ENCODE measurements around the gene ESRP2.

The ESRP2 gene

GRCh38 chr16:68263559-68264127 lies 27.7 kb upstream of the ESRP2 start:
- no peak for DNase-seq (ENCODE audit: low read depth in 2 of 2)

GRCh38 chr16:68259007-68259825 lies 23.3 kb upstream of the ESRP2 start:
- no peak for DNase-seq (ENCODE audit: low read depth in 2 of 2)

GRCh38 chr16:68257906-68258800 lies 22.2 kb upstream of the ESRP2 start:
- no peak for DNase-seq (ENCODE audit: low read depth in 2 of 2)

- no peak for DNase-seq (ENCODE audit: low read depth in 2 of 2)
These were observed 21.5 kb upstream of the ESRP2 start for GRCh38 chr16:68257251-68257905.

GRCh38 chr16:68255712-68256111 lies 19.8 kb upstream of the ESRP2 start:
- no peak for DNase-seq (ENCODE audit: low read depth in 2 of 2)

- DNase-seq (ENCODE audit: low read depth in 2 of 2), result no peak
These were observed 17.8 kb upstream of the ESRP2 start for GRCh38 chr16:68253721-68254120.

- no peak for DNase-seq (ENCODE audit: low read depth in 2 of 2)
These were observed 16.5 kb upstream of the ESRP2 start for GRCh38 chr16:68252383-68252782.

GRCh38 chr16:68251832-68252231 lies 15.9 kb upstream of the ESRP2 start:
- no peak for DNase-seq (ENCODE audit: low read depth in 2 of 2)

- DNase-seq (ENCODE audit: low read depth in 2 of 2), result no peak
These were observed 15.0 kb upstream of the ESRP2 start for GRCh38 chr16:68250951-68251350.

- no peak for DNase-seq (ENCODE audit: low read depth in 2 of 2)
These were observed 13.4 kb upstream of the ESRP2 start for GRCh38 chr16:68249371-68249770.

GRCh38 chr16:68247932-68248331 lies 12.0 kb upstream of the ESRP2 start:
- DNase-seq (ENCODE audit: low read depth in 2 of 2), result no peak

- DNase-seq (ENCODE audit: low read depth in 2 of 2), result no peak
These were observed 11.5 kb upstream of the ESRP2 start for GRCh38 chr16:68247400-68247799.

GRCh38 chr16:68246666-68247065 lies 10.7 kb upstream of the ESRP2 start:
- no peak for DNase-seq (ENCODE audit: low read depth in 2 of 2)

GRCh38 chr16:68246121-68246520 lies 10.2 kb upstream of the ESRP2 start:
- DNase-seq (ENCODE audit: low read depth in 2 of 2), result no peak

- DNase-seq (ENCODE audit: low read depth in 2 of 2), result peak; percentile 94 to 95
These were observed 9.3 kb upstream of the ESRP2 start, which contains the start of gene PLA2G15 for GRCh38 chr16:68244903-68245853. PLA2G15 (plus strand) TSS chr16:68245373; CDS start chr16:68245427, 54 bp downstream.

GRCh38 chr16:68244481-68244902 lies 8.6 kb upstream of the ESRP2 start:
- no peak for DNase-seq (ENCODE audit: low read depth in 2 of 2)

GRCh38 chr16:68242926-68243858 lies 7.3 kb upstream of the ESRP2 start:
- DNase-seq (ENCODE audit: low read depth in 2 of 2), result no peak

- no peak for DNase-seq (ENCODE audit: low read depth in 2 of 2)
These were observed 6.2 kb upstream of the ESRP2 start for GRCh38 chr16:68242085-68242484.

GRCh38 chr16:68238029-68238345 lies 2.1 kb upstream of the ESRP2 start:
- DNase-seq (ENCODE audit: low read depth in 2 of 2), result peak in 1 of 2 donors; percentile 31

All from stimulated activated CD4-positive, alpha-beta T cell treated with anti-CD3 and anti-CD28 coated beads, Interleukin-15, amount 100 ng/mL, for 48 hours (primary cell).